ENCODE measurements around the gene AOC3. TPM values are rescaled to one million over a fixed set of nuclear protein-coding genes. Genes with fewer than 3 reads are reported as not detected.

The AOC3 gene
- total and polyA plus RNA-seq, 2 of the 13 experiments (the other 11 are each of a cell fraction or from before 2014, with no cell fraction given), result 8.7 to 51.7 TPM

DNA sequence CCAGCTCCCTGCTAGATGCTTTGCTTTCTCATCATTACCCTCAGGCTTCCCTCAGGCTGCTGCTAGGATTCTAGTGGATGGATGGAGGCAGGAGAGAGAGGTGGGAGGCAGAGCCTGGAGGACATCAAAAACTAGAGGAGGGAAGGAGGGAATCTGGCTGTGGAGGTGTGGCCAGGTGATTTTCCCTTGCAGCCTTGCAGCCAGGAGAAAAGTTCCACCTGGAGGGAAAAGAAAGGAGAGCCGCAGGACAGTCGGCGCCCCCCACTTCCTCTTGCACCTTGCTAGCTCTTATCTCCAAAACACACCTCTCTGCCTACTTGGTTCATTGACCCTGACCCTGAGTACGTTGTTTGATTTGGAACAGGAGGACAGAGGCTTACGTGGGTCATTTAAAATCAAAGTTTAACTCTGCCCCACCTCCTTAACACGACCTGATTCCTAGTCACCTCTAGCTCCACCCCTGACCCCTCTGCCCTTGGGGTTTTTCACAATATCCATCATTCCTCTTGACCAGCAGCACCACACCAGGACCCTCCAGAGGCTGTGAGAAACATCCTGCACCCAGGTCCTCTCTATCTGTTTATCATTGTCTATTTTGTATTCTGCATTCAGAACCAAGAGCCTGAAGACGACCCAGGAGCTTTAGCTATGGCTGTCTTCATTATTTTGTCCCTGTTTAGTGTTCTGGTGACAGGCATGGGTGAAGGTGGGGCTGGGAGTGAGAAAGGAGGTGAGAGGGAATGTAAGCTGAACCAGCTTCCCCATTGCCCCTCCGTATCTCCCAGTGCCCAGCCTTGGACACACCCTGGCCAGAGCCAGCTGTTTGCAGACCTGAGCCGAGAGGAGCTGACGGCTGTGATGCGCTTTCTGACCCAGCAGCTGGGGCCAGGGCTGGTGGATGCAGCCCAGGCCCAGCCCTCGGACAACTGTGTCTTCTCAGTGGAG, 15.9 kb downstream of the AOC3 start (continued):
- TF ChIP-seq FOXK1 (CRISPR knock-in tag; IDR thresholded peaks at IDR 0.05; ENCODE audit: borderline replicate concordance, low read depth) (peak; percentile 63; the same call in 1 of the 2 replicates), ZMYM3 (CRISPR knock-in tag; IDR thresholded peaks at IDR 0.05) (peak; percentile 69), REXO4 (CRISPR knock-in tag; IDR thresholded peaks at IDR 0.05; ENCODE audit: borderline replicate concordance) (no peak), DPF2 (CRISPR knock-in tag; IDR thresholded peaks at IDR 0.05; ENCODE audit: borderline replicate concordance, low read depth) (peak; percentile 86), JARID2 (CRISPR knock-in tag; IDR thresholded peaks at IDR 0.05; ENCODE audit: insufficient replicate concordance) (no peak), CHD4 (IDR thresholded peaks at IDR 0.05; ENCODE audit: borderline replicate concordance, low read length) (peak; percentile 70; the same call in 1 of the 2 replicates), NR2F1 (CRISPR knock-in tag; IDR thresholded peaks at IDR 0.05) (peak; percentile 74 to 94; a peak in 3 of 4 replicates), NFKBIZ (CRISPR knock-in tag; IDR thresholded peaks at IDR 0.05) (0 out of 2 replicates have a peak, but pooled peaks have one; percentile 54), RARA (CRISPR knock-in tag; IDR thresholded peaks at IDR 0.05) (peak; percentile 97), SMC3 (IDR thresholded peaks at IDR 0.05; ENCODE audit: low read length) (0 out of 2 replicates have a peak, but pooled peaks have one; percentile 9), RBAK (CRISPR knock-in tag; IDR thresholded peaks at IDR 0.05) (no peak)
- TF ChIP-seq, protein P1, sequence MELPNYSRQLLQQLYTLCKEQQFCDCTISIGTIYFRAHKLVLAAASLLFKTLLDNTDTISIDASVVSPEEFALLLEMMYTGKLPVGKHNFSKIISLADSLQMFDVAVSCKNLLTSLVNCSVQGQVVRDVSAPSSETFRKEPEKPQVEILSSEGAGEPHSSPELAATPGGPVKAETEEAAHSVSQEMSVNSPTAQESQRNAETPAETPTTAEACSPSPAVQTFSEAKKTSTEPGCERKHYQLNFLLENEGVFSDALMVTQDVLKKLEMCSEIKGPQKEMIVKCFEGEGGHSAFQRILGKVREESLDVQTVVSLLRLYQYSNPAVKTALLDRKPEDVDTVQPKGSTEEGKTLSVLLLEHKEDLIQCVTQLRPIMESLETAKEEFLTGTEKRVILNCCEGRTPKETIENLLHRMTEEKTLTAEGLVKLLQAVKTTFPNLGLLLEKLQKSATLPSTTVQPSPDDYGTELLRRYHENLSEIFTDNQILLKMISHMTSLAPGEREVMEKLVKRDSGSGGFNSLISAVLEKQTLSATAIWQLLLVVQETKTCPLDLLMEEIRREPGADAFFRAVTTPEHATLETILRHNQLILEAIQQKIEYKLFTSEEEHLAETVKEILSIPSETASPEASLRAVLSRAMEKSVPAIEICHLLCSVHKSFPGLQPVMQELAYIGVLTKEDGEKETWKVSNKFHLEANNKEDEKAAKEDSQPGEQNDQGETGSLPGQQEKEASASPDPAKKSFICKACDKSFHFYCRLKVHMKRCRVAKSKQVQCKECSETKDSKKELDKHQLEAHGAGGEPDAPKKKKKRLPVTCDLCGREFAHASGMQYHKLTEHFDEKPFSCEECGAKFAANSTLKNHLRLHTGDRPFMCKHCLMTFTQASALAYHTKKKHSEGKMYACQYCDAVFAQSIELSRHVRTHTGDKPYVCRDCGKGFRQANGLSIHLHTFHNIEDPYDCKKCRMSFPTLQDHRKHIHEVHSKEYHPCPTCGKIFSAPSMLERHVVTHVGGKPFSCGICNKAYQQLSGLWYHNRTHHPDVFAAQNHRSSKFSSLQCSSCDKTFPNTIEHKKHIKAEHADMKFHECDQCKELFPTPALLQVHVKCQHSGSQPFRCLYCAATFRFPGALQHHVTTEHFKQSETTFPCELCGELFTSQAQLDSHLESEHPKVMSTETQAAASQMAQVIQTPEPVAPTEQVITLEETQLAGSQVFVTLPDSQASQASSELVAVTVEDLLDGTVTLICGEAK (IDR thresholded peaks at IDR 0.05), result no peak
- TF ChIP-seq, protein P1 (CRISPR knock-in tag; IDR thresholded peaks at IDR 0.05), result no peak; the same call in 1 of the 2 replicates
- TF ChIP-seq, protein P2, sequence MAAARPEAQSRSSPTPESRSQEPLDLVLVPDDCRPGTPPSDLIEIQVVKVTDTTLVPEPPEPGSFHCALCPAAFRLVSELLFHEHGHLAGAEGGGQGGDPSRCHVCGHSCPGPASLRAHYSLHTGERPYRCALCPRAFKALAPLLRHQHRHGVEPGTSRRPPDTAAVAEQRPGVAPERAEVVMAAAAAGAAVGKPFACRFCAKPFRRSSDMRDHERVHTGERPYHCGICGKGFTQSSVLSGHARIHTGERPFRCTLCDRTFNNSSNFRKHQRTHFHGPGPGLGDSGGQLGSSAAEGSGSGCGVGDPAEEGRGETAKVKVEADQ (CRISPR knock-in tag; IDR thresholded peaks at IDR 0.05; ENCODE audit: borderline replicate concordance), result 0 out of 2 replicates have a peak, but pooled peaks have one; percentile 22
- TF ChIP-seq, protein P3, sequence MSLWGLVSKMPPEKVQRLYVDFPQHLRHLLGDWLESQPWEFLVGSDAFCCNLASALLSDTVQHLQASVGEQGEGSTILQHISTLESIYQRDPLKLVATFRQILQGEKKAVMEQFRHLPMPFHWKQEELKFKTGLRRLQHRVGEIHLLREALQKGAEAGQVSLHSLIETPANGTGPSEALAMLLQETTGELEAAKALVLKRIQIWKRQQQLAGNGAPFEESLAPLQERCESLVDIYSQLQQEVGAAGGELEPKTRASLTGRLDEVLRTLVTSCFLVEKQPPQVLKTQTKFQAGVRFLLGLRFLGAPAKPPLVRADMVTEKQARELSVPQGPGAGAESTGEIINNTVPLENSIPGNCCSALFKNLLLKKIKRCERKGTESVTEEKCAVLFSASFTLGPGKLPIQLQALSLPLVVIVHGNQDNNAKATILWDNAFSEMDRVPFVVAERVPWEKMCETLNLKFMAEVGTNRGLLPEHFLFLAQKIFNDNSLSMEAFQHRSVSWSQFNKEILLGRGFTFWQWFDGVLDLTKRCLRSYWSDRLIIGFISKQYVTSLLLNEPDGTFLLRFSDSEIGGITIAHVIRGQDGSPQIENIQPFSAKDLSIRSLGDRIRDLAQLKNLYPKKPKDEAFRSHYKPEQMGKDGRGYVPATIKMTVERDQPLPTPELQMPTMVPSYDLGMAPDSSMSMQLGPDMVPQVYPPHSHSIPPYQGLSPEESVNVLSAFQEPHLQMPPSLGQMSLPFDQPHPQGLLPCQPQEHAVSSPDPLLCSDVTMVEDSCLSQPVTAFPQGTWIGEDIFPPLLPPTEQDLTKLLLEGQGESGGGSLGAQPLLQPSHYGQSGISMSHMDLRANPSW (CRISPR knock-in tag; IDR thresholded peaks at IDR 0.05; ENCODE audit: borderline replicate concordance), result 0 out of 2 replicates have a peak, but pooled peaks have one; percentile 55

All from HepG2 (cell line).